HG03280 (cell line): ENCODE results near the gene NMNAT3.

Experiments
- ATAC-seq: cut with Tn5 transposase; IDR thresholded peaks from one replicate; pipeline ENCODE4 v1.9.1; 2021; ENCODE audit warnings: mild to moderate bottlenecking, moderate library complexity; ENCODE audit not compliant: unreplicated experiment

Gene NMNAT3

GRCh38 chr3:139677388-139678155 is at the start of gene NMNAT3:
TSS of gene NMNAT3 (minus strand) at chr3:139677972. CDS start at chr3:139627724, 50,248 bp downstream.
- peak; percentile 99 for ATAC-seq

- no peak for ATAC-seq
These were observed 43.6 kb upstream of the NMNAT3 start for GRCh38 chr3:139721370-139721769.

- no peak for ATAC-seq
These were observed 40.6 kb upstream of the NMNAT3 start for GRCh38 chr3:139718415-139718814.

GRCh38 chr3:139716908-139717485 is 39.2 kb upstream of the NMNAT3 start:
- no peak for ATAC-seq

GRCh38 chr3:139715743-139716360 is 38.1 kb upstream of the NMNAT3 start:
- ATAC-seq, result no peak

- ATAC-seq, result no peak
These were observed 37.4 kb upstream of the NMNAT3 start for GRCh38 chr3:139715166-139715565.

GRCh38 chr3:139710212-139710611 is 32.4 kb upstream of the NMNAT3 start:
- no peak for ATAC-seq

- no peak for ATAC-seq
These were observed 27.9 kb upstream of the NMNAT3 start for GRCh38 chr3:139705631-139706030.

- no peak for ATAC-seq
These were observed 18.5 kb upstream of the NMNAT3 start for GRCh38 chr3:139696314-139696604.

GRCh38 chr3:139695426-139696313 is 17.9 kb upstream of the NMNAT3 start:
- ATAC-seq, result no peak

GRCh38 chr3:139695007-139695406 is 17.2 kb upstream of the NMNAT3 start:
- no peak for ATAC-seq

- ATAC-seq, result no peak
These were observed 16.8 kb upstream of the NMNAT3 start for GRCh38 chr3:139694542-139694941.

- ATAC-seq, result no peak
These were observed 13.8 kb upstream of the NMNAT3 start for GRCh38 chr3:139691619-139692018.

- ATAC-seq, result no peak
These were observed 12.0 kb upstream of the NMNAT3 start for GRCh38 chr3:139689708-139690228.

GRCh38 chr3:139689122-139689521 is 11.3 kb upstream of the NMNAT3 start:
- ATAC-seq, result no peak

GRCh38 chr3:139687431-139687830 is 9.7 kb upstream of the NMNAT3 start:
- no peak for ATAC-seq

- ATAC-seq, result no peak
These were observed 8.9 kb upstream of the NMNAT3 start for GRCh38 chr3:139686624-139687023.

GRCh38 chr3:139686206-139686605 is 8.4 kb upstream of the NMNAT3 start:
- no peak for ATAC-seq

GRCh38 chr3:139679220-139679775 is 1.5 kb upstream of the NMNAT3 start:
- ATAC-seq, result no peak

GRCh38 chr3:139676632-139677387 is 962 bp downstream of the NMNAT3 start:
- no peak for ATAC-seq
